Loucy (cell line): Measurements from ENCODE around the gene GALNT18.

Experiments used
- EZH2phosphoT487 ChIP-seq: fragments of 200-600 bp; IDR thresholded peaks from 2 replicates; pipeline ENCODE4 v1.6.1; 2018; ENCODE audit warnings: antibody characterized with exemption, mild to moderate bottlenecking, moderate library complexity, borderline replicate concordance
- TF ChIP-seq, protein P1 (sequence below): fragments of 200-600 bp; sonication (generic); conservative IDR thresholded peaks from 2 replicates; pipeline ENCODE4 v1.5.1; 2014; ENCODE audit warnings: mild to moderate bottlenecking, antibody characterized with exemption, low read length

GRCh38 chr11:11552529-11553087 is 69.2 kb downstream of the GALNT18 start:
- TF ChIP-seq, protein P1, sequence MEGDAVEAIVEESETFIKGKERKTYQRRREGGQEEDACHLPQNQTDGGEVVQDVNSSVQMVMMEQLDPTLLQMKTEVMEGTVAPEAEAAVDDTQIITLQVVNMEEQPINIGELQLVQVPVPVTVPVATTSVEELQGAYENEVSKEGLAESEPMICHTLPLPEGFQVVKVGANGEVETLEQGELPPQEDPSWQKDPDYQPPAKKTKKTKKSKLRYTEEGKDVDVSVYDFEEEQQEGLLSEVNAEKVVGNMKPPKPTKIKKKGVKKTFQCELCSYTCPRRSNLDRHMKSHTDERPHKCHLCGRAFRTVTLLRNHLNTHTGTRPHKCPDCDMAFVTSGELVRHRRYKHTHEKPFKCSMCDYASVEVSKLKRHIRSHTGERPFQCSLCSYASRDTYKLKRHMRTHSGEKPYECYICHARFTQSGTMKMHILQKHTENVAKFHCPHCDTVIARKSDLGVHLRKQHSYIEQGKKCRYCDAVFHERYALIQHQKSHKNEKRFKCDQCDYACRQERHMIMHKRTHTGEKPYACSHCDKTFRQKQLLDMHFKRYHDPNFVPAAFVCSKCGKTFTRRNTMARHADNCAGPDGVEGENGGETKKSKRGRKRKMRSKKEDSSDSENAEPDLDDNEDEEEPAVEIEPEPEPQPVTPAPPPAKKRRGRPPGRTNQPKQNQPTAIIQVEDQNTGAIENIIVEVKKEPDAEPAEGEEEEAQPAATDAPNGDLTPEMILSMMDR = no peak
- no peak for TF ChIP-seq EZH2phosphoT487
